ENCODE results near the gene PLCB4.

GRCh38 chr20:9206486-9206885 lies 137.6 kb downstream of the PLCB4 start:
- TF ChIP-seq ZBTB43 (CRISPR knock-in tag; IDR thresholded peaks at IDR 0.05): no peak
- TF ChIP-seq JUN (CRISPR knock-in tag; IDR thresholded peaks at IDR 0.05): no peak

Data from WTC11 (cell line).